H54 (cell line): Measurements from ENCODE around the gene KRT9.

ENCODE experiments used
- DNase-seq: peaks from one replicate; pipeline ENCODE4 v3.0.0; 2011; ENCODE audit warnings: low spot score, mixed read lengths; ENCODE audit not compliant: insufficient read length
- FAIRE-seq: peaks from 3 replicates; lab custom pipeline; 2011; peaks lifted over from hg19 to GRCh38; lab: Jason Lieb, UNC
- POLR2A ChIP-seq: IDR thresholded peaks from 2 replicates; pipeline ENCODE4 v1.6.1; 2011; ENCODE audit warnings: low read depth, mild to moderate bottlenecking, low read length

Gene KRT9

GRCh38 chr17:41539979-41540701 lies 31.7 kb downstream of the KRT9 start:
- FAIRE-seq (no peak), DNase-seq (no peak)
- no peak for TF ChIP-seq POLR2A

- FAIRE-seq (no peak), DNase-seq (no peak)
- no peak for TF ChIP-seq POLR2A
Observed at GRCh38 chr17:41539071-41539492, 32.8 kb downstream of the KRT9 start.

- FAIRE-seq (no peak), DNase-seq (no peak)
- no peak for TF ChIP-seq POLR2A
Observed at GRCh38 chr17:41538565-41538991, 33.3 kb downstream of the KRT9 start.

GRCh38 chr17:41537990-41538389 lies 33.9 kb downstream of the KRT9 start:
- no peak for TF ChIP-seq POLR2A
- DNase-seq (no peak), FAIRE-seq (no peak)

GRCh38 chr17:41537614-41537954 lies 34.3 kb downstream of the KRT9 start:
- TF ChIP-seq POLR2A, result no peak
- FAIRE-seq, result no peak
- DNase-seq, result no peak

GRCh38 chr17:41536741-41537613 lies 34.9 kb downstream of the KRT9 start:
- no peak for FAIRE-seq

GRCh38 chr17:41535764-41536481 lies 35.9 kb downstream of the KRT9 start:
- DNase-seq (no peak), FAIRE-seq (no peak)
- TF ChIP-seq POLR2A, result no peak

More at GRCh38 chr17:41536741-41537613, 34.9 kb downstream of the KRT9 start:
- DNase-seq, result no peak
- TF ChIP-seq POLR2A, result no peak

- DNase-seq, result no peak
- no peak for FAIRE-seq
- no peak for TF ChIP-seq POLR2A
Observed at GRCh38 chr17:41534899-41535546, 36.8 kb downstream of the KRT9 start.

- no peak for FAIRE-seq
- TF ChIP-seq POLR2A, result no peak
- DNase-seq, result no peak
Observed at GRCh38 chr17:41533613-41534012, 38.2 kb downstream of the KRT9 start.

GRCh38 chr17:41532947-41533570 lies 38.8 kb downstream of the KRT9 start:
- no peak for TF ChIP-seq POLR2A
- DNase-seq (no peak), FAIRE-seq (no peak)

- no peak for DNase-seq
- no peak for FAIRE-seq
- TF ChIP-seq POLR2A, result no peak
Observed at GRCh38 chr17:41531993-41532392, 39.9 kb downstream of the KRT9 start.

GRCh38 chr17:41530062-41531048 lies 41.5 kb downstream of the KRT9 start:
- peak; percentile 30 for FAIRE-seq
- peak; percentile 98 for DNase-seq
- TF ChIP-seq POLR2A, result peak; percentile 14; the same call in 1 of the 2 replicates
